SK-N-SH (cell line): ENCODE data around the gene PTPRD. TPM values are rescaled to one million over a fixed set of nuclear protein-coding genes. Genes with fewer than 3 reads are reported as not detected.

Experiments
- CTCF ChIA-PET: fragments of 300-600, 350-600 bp; formaldehyde crosslinking; extraction: SDS; loops from one replicate; lab custom pipeline; 2021; lab: Yijun Ruan, JAX
- POLR2A ChIA-PET: fragments of 350-600 bp; sonication (Branson Sonifier 250); formaldehyde crosslinking; extraction: SDS; loops from one replicate; lab custom pipeline; 2020; ENCODE audit warnings: antibody characterized with exemption, inconsistent platforms; lab: Yijun Ruan, JAX
- DNase-seq: peaks from one replicate; pipeline ENCODE4 v3.0.0; 2012
- H2AFZ ChIP-seq: fragments of 200-600 bp; sonication (generic); 2 replicates; pipeline ENCODE4 v1.8.1; 2016; ENCODE audit warnings: antibody characterized with exemption, mild to moderate bottlenecking, low read depth
- H3F3A ChIP-seq: fragments of 200-600 bp; sonication (generic); replicated peaks from 2 replicates; pipeline ENCODE3; 2016; ENCODE audit warnings: antibody characterized with exemption, mild to moderate bottlenecking; ENCODE audit not compliant: insufficient read depth
- H3K27ac ChIP-seq, 2 experiments: fragments of 200-500 bp in 1 of 2; fragments of 200-600 bp in 1 of 2; sonication (Bioruptor generic) in 1 of 2; sonication (generic), shearing (Covaris generic) in 1 of 2; 2 replicates each; pipeline versions ENCODE4 v1.5.1 to v1.6.1; 2014 to 2016; ENCODE audit warnings: low read depth in 2 of 2, inconsistent platforms in 1 of 2, low read length in 1 of 2, mild to moderate bottlenecking in 1 of 2, mixed read lengths in 1 of 2
- H3K27me3 ChIP-seq: fragments of 200-600 bp; sonication (generic), shearing (Covaris generic); 2 replicates; pipeline ENCODE4 v1.6.1; 2016; ENCODE audit warnings: mixed run types; ENCODE audit not compliant: insufficient read depth
- H3K36me3 ChIP-seq, 2 experiments: fragments of 200-500 bp in 1 of 2; fragments of 200-600 bp in 1 of 2; sonication (Bioruptor generic) in 1 of 2; sonication (generic) in 1 of 2; replicated peaks in 1 of 2; 2 replicates each; pipeline versions ENCODE3 to v1.5.1; 2014 to 2016; ENCODE audit warnings: low read length in 1 of 2, mild to moderate bottlenecking in 1 of 2; ENCODE audit not compliant: insufficient read depth in 2 of 2, control insufficient read depth in 1 of 2
- H3K4me1 ChIP-seq, 2 experiments: fragments of 200-500 bp in 1 of 2; fragments of 200-600 bp in 1 of 2; sonication (Bioruptor generic) in 1 of 2; sonication (generic), shearing (Covaris generic) in 1 of 2; 2 replicates each; pipeline versions ENCODE4 v1.5.1 to v1.6.1; 2014 to 2016; ENCODE audit warnings: low read depth in 1 of 2, low read length in 1 of 2, mixed run types in 1 of 2; ENCODE audit not compliant: insufficient read depth in 2 of 2, control insufficient read depth in 1 of 2
- H3K4me2 ChIP-seq: fragments of 200-600 bp; sonication (generic), shearing (Covaris generic); 2 replicates; pipeline ENCODE4 v1.6.1; 2017; ENCODE audit warnings: mixed run types
- H3K4me3 ChIP-seq, 2 experiments: fragments of 200-500 bp in 1 of 2; fragments of 200-600 bp in 1 of 2; sonication (Bioruptor generic) in 1 of 2; sonication (generic), shearing (Covaris generic) in 1 of 2; 2 replicates each; pipeline versions ENCODE4 v1.5.1 to v1.8.1; 2014 to 2016; ENCODE audit warnings: low read depth in 2 of 2, inconsistent platforms in 1 of 2, low read length in 1 of 2, mild to moderate bottlenecking in 1 of 2, mixed read lengths in 1 of 2, moderate library complexity in 1 of 2
- H3K79me2 ChIP-seq: fragments of 200-600 bp; sonication (generic); 2 replicates; pipeline ENCODE4 v1.8.1; 2017; ENCODE audit warnings: mild to moderate bottlenecking; ENCODE audit not compliant: insufficient read depth
- H3K9ac ChIP-seq: fragments of 200-600 bp; sonication (generic); 2 replicates; pipeline ENCODE4 v1.6.1; 2017; ENCODE audit warnings: mixed run types
- H3K9me2 ChIP-seq: fragments of 200-600 bp; sonication (generic); 2 replicates; pipeline ENCODE4 v1.6.1; 2017; ENCODE audit warnings: mixed run types
- H3K9me3 ChIP-seq: fragments of 200-600 bp; sonication (generic); 2 replicates; pipeline ENCODE4 v1.6.1; 2017; ENCODE audit warnings: mixed run types, mild to moderate bottlenecking, moderate library complexity
- H4K20me1 ChIP-seq: fragments of 200-600 bp; sonication (generic); 2 replicates; pipeline ENCODE4 v1.6.1; 2017; ENCODE audit warnings: mild to moderate bottlenecking, mixed run types; ENCODE audit not compliant: insufficient read depth
- FOSL2 ChIP-seq: IDR thresholded peaks from 2 replicates; pipeline ENCODE4 v1.4.0; 2012; ENCODE audit warnings: low read depth, mild to moderate bottlenecking, moderate library complexity, borderline replicate concordance
- FOXJ3 ChIP-seq: sonication (generic); formaldehyde crosslinking; IDR thresholded peaks from 2 replicates; pipeline ENCODE4 v1.5.1; 2020; ENCODE audit warnings: mild to moderate bottlenecking, missing genetic modification reagents
- GABPA ChIP-seq: IDR thresholded peaks from 2 replicates; pipeline ENCODE4 v1.4.0; 2012; ENCODE audit warnings: low read depth, mild to moderate bottlenecking
- IRF3 ChIP-seq: fragments of 150-350 bp; IDR thresholded peaks from 2 replicates; pipeline ENCODE4 v1.6.1; 2016; ENCODE audit warnings: mild to moderate bottlenecking, low read depth, low read length
- MXI1 ChIP-seq: IDR thresholded peaks from 2 replicates; pipeline ENCODE4 v1.6.1; 2012; ENCODE audit warnings: mild to moderate bottlenecking, low read depth, low read length, improper control_type of control experiment
- RAD21 ChIP-seq: IDR thresholded peaks from 2 replicates; pipeline ENCODE4 v1.6.1; 2012; ENCODE audit warnings: mild to moderate bottlenecking, low read length
- RFX5 ChIP-seq: IDR thresholded peaks from 2 replicates; pipeline ENCODE4 v1.6.1; 2012; ENCODE audit warnings: mild to moderate bottlenecking, improper control_type of control experiment, low read length
- SIN3A ChIP-seq: IDR thresholded peaks from 2 replicates; pipeline ENCODE4 v1.6.1; 2012; ENCODE audit warnings: low read depth, mild to moderate bottlenecking, low read length, moderate library complexity, borderline replicate concordance
- TAF1 ChIP-seq: IDR thresholded peaks from 2 replicates; pipeline ENCODE4 v1.6.1; 2012; ENCODE audit warnings: low read depth, mild to moderate bottlenecking, low read length, moderate library complexity, borderline replicate concordance
- TCF12 ChIP-seq: IDR thresholded peaks from 2 replicates; pipeline ENCODE4 v1.4.0; 2012
- USF1 ChIP-seq: IDR thresholded peaks from 2 replicates; pipeline ENCODE4 v1.4.0; 2012; ENCODE audit warnings: low read depth, borderline replicate concordance
- WGBS: methylation state at CpG from one replicate; pipeline ENCODE4 v1.1.6; 2017; ENCODE audit warnings: low lambda C conversion rate; 5-methylcytosine and 5-hydroxymethylcytosine counted together
- polyA plus RNA-seq, 3 experiments: library from polyadenylated mRNA; depleted of rRNA; stranded (reverse); fragments of >200 nt; gene quantifications; 2 replicates each; pipeline ENCODE4 v1.2.3, GENCODE V29; 2012
- TF ChIP-seq, protein P1 (sequence below): IDR thresholded peaks from 2 replicates; pipeline ENCODE4 v1.4.0; 2012; ENCODE audit warnings: low read depth
- TF ChIP-seq, protein P2 (sequence below): IDR thresholded peaks from 2 replicates; pipeline ENCODE4; 2012

PTPRD gene
- polyA plus RNA-seq, 1 of the 3 experiments (the other 2 are of a cell fraction) = 0.15 TPM

GRCh38 chr9:8652255-8652654 is 1960.5 kb downstream of the PTPRD start:
- TF ChIP-seq, protein P1, sequence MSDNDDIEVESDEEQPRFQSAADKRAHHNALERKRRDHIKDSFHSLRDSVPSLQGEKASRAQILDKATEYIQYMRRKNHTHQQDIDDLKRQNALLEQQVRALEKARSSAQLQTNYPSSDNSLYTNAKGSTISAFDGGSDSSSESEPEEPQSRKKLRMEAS = no peak
- no peak for TF ChIP-seq FOSL2
- no peak for TF ChIP-seq TAF1
- TF ChIP-seq, protein P2, sequence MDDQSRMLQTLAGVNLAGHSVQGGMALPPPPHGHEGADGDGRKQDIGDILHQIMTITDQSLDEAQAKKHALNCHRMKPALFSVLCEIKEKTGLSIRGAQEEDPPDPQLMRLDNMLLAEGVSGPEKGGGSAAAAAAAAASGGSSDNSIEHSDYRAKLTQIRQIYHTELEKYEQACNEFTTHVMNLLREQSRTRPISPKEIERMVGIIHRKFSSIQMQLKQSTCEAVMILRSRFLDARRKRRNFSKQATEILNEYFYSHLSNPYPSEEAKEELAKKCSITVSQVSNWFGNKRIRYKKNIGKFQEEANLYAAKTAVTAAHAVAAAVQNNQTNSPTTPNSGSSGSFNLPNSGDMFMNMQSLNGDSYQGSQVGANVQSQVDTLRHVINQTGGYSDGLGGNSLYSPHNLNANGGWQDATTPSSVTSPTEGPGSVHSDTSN = no peak
- no peak for TF ChIP-seq USF1
- no peak for TF ChIP-seq SIN3A
- H3K9me2 ChIP-seq = no peaks in the 10 kb centered on the region
- no peak overlapping the region for H3K27ac ChIP-seq
- H3K4me1 ChIP-seq = peaks cover 0 to 3% of the 10 kb centered on the region in 2 experiments; a peak in 1 of 4 replicates
- WGBS = 39% methylated on average over 1 of the region's 1 CpG
- POLR2A ChIA-PET = no interaction called here
- no peaks in the 10 kb centered on the region for H3K9me3 ChIP-seq
- H3K27me3 ChIP-seq = no peaks in the 10 kb centered on the region
- H3K36me3 ChIP-seq = no peaks in the 10 kb centered on the region
- H4K20me1 ChIP-seq = no peaks in the 10 kb centered on the region
- no peak for DNase-seq
- no peaks in the 10 kb centered on the region for H3K79me2 ChIP-seq
- no peak overlapping the region for H3K4me2 ChIP-seq
- no peak overlapping the region for H3K4me3 ChIP-seq
- no peak overlapping the region for H3K9ac ChIP-seq
- CTCF ChIA-PET = interaction anchor here (0.6 to 0.9 kb wide), 3 partner anchors 18 to 759 kb away, joined by 3 to 4 read pairs (median 3); no protein-coding TSS in a partner anchor
- H2AFZ ChIP-seq = no peak overlapping the region
- H3F3A ChIP-seq = no peaks in the 10 kb centered on the region

DNA sequence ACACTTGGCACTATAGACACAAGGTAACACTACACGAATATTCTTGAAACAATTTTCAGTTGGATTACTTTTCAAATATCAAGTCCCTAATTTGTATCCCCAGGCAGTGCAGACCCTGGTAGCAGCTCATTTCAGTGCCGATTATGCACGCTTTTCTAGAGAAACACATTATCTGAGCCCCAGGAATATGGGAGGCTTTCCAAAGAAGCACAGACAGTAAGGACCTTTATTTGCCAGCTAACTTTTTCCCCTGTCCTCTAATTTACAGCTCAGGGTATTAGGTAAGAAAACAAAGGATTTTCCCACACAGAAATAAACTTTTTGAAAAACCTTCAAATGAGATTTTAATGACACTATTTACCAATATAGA is 1961.0 kb downstream of the PTPRD start:
- ChIA-PET POLR2A (no interaction called here), CTCF (interaction anchor here (0.6 to 0.9 kb wide), 3 partner anchors 18 to 759 kb away, joined by 3 to 4 read pairs (median 3); no protein-coding TSS in a partner anchor)
- WGBS = 10% methylated on average over 3 of the region's 3 CpGs
- Histone ChIP-seq H3K79me2 (no peaks in the 10 kb centered on the region), H4K20me1 (no peaks in the 10 kb centered on the region), H2AFZ (no peak overlapping the region), H3K9me3 (no peaks in the 10 kb centered on the region), H3K36me3 (no peaks in the 10 kb centered on the region), H3K27me3 (no peaks in the 10 kb centered on the region), H3K9ac (no peak overlapping the region), H3K4me3 (no peak overlapping the region), H3F3A (no peaks in the 10 kb centered on the region), H3K4me2 (no peak overlapping the region), H3K27ac (no peak overlapping the region), H3K4me1 (peaks cover 0 to 3% of the 10 kb centered on the region in 2 experiments; a peak in 1 of 4 replicates), H3K9me2 (no peaks in the 10 kb centered on the region)
- DNase-seq = no peak
- TF ChIP-seq, protein P1 = no peak
- TF ChIP-seq GABPA (no peak), SIN3A (no peak), MXI1 (no peak), TAF1 (no peak), TCF12 (no peak), IRF3 (no peak), RAD21 (no peak), FOXJ3 (CRISPR knock-in tag) (no peak), RFX5 (no peak)
- TF ChIP-seq, protein P2 = no peak
